DND-41 (cell line): Measurements from ENCODE around the gene MEGF11.

ENCODE experiments used
- EZH2 ChIP-seq: IDR thresholded peaks from 3 replicates; pipeline ENCODE4 v1.6.1; 2012; ENCODE audit warnings: borderline replicate concordance, low read depth, mild to moderate bottlenecking, moderate library complexity, low read length, inconsistent platforms; ENCODE audit not compliant: severe bottlenecking
- TF ChIP-seq, protein P1 (sequence below): IDR thresholded peaks from 2 replicates; pipeline ENCODE4 v1.5.1; 2012; ENCODE audit warnings: borderline replicate concordance, low read length, moderate library complexity, mild to moderate bottlenecking; ENCODE audit not compliant: poor library complexity, severe bottlenecking; ENCODE audit errors: extremely low read depth

DNA sequence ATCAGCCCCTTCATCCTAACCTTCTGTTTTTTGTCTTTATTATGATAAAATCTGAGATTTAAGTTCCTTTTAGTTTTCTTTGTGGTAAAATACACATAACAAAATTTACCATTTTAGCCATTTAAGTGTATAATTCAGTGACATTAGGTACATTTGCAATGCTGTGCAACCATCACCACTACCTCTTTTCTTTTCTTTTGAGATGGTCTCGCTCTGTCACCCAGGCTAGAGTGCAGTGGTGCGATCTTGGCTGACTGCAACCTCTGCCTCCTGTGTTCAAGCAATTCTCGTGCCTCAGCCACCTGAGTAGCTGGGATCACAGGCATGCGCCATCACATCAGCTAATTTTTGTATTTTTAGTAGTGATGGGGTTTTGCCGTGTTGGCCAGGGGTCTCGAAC is 390.4 kb downstream of the MEGF11 start:
- TF ChIP-seq, protein P1, sequence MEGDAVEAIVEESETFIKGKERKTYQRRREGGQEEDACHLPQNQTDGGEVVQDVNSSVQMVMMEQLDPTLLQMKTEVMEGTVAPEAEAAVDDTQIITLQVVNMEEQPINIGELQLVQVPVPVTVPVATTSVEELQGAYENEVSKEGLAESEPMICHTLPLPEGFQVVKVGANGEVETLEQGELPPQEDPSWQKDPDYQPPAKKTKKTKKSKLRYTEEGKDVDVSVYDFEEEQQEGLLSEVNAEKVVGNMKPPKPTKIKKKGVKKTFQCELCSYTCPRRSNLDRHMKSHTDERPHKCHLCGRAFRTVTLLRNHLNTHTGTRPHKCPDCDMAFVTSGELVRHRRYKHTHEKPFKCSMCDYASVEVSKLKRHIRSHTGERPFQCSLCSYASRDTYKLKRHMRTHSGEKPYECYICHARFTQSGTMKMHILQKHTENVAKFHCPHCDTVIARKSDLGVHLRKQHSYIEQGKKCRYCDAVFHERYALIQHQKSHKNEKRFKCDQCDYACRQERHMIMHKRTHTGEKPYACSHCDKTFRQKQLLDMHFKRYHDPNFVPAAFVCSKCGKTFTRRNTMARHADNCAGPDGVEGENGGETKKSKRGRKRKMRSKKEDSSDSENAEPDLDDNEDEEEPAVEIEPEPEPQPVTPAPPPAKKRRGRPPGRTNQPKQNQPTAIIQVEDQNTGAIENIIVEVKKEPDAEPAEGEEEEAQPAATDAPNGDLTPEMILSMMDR, result no peak
- no peak for TF ChIP-seq EZH2
